Sigmoid colon (tissue), 7 donors: ENCODE results near the gene ACTN4. TPM values are rescaled to one million over a fixed set of nuclear protein-coding genes. Genes with fewer than 3 reads are reported as not detected.
A peak's percentile ranks its signal among the peaks of the same experiment; 100 is the strongest.

Experiments used
- DNase-seq: peaks from one replicate; pipeline ENCODE4 v3.0.0-alpha.2; 2019
- H3K27ac ChIP-seq, 4 donors: fragments of 200-600 bp; sonication (generic); one replicate each; pipeline ENCODE4 v1.5.1; 2016 to 2019; ENCODE audit warnings: mild to moderate bottlenecking in 1 of 4
- H3K27me3 ChIP-seq, 3 donors: fragments of 200-600 bp; sonication (generic); one replicate each; pipeline ENCODE4 v1.5.1; 2019; ENCODE audit warnings: mild to moderate bottlenecking in 1 of 3
- H3K36me3 ChIP-seq, 4 donors: fragments of 200-600 bp; sonication (generic); one replicate each; pipeline ENCODE4 v1.5.1; 2016 to 2019
- H3K4me1 ChIP-seq, 4 donors: fragments of 200-600 bp; sonication (generic); one replicate each; pipeline ENCODE4 v1.5.1; 2017 to 2019
- H3K4me3 ChIP-seq, 4 donors: fragments of 200-600 bp; sonication (generic); one replicate each; pipeline ENCODE4 v1.5.1; 2017 to 2019; ENCODE audit warnings: mild to moderate bottlenecking in 2 of 4, moderate library complexity in 1 of 4
- H3K9me3 ChIP-seq, 4 donors: fragments of 200-600 bp in 3 of 4; sonication (generic) in 3 of 4; one replicate each; pipeline versions ENCODE4 v1.5.1 to v1.6.1; 2013 to 2019
- EP300 ChIP-seq, 4 donors: sonication (generic); formaldehyde crosslinking; IDR thresholded peaks; one replicate each; pipeline ENCODE4 v1.6.1; 2017; ENCODE audit warnings: antibody characterized with exemption in 4 of 4
- POLR2A ChIP-seq, 2 donors: fragments of 450-650 bp; IDR thresholded peaks; one replicate each; pipeline ENCODE4 v1.6.1; 2016; ENCODE audit warnings: antibody characterized with exemption in 2 of 2, mild to moderate bottlenecking in 2 of 2, moderate library complexity in 2 of 2
- POLR2AphosphoS5 ChIP-seq, 4 donors: sonication (generic); formaldehyde crosslinking; IDR thresholded peaks; one replicate each; pipeline ENCODE4 v1.6.1; 2017; ENCODE audit warnings: antibody characterized with exemption in 4 of 4
- WGBS, 2 donors: extraction: QIAGEN DNeasy Blood & Tissue Kit; methylation state at CpG; one replicate each; pipeline ENCODE4 v1.1.7; 2013; 5-methylcytosine and 5-hydroxymethylcytosine counted together
- intact Hi-C: fragments of 100-400 bp; cut with DNase I; formaldehyde crosslinking; loops from one replicate; pipeline ENCODE4 v1.15.1; 2023
- polyA plus RNA-seq, 3 donors: library from polyadenylated mRNA; stranded (reverse); fragments of 200-250 nt; gene quantifications; one replicate each; pipeline ENCODE4 v1.2.3, GENCODE V29; 2013
- total RNA-seq, 4 donors: library from RNA; depleted of rRNA; stranded (reverse); fragments of >200 nt; gene quantifications; one replicate each; pipeline ENCODE4 v1.1.0, GENCODE V29; 2016
- TF ChIP-seq, protein P1 (sequence below), 4 experiments: fragments of 450-650 bp in 3 of 4; fragments of 200-600 bp in 1 of 4; IDR thresholded peaks; one replicate each; pipeline ENCODE4 v1.5.1; 2016 to 2019; ENCODE audit warnings: antibody characterized with exemption in 4 of 4, mild to moderate bottlenecking in 3 of 4, moderate library complexity in 2 of 4
- donor health status: healthy with polysubstance abuse.
- donor health status: Bipolar disorder and iron deficiency.
- donor health status: healthy.

Gene ACTN4
- total and polyA plus RNA-seq, 7 donors = 122 to 456 (median 176) TPM

DNA sequence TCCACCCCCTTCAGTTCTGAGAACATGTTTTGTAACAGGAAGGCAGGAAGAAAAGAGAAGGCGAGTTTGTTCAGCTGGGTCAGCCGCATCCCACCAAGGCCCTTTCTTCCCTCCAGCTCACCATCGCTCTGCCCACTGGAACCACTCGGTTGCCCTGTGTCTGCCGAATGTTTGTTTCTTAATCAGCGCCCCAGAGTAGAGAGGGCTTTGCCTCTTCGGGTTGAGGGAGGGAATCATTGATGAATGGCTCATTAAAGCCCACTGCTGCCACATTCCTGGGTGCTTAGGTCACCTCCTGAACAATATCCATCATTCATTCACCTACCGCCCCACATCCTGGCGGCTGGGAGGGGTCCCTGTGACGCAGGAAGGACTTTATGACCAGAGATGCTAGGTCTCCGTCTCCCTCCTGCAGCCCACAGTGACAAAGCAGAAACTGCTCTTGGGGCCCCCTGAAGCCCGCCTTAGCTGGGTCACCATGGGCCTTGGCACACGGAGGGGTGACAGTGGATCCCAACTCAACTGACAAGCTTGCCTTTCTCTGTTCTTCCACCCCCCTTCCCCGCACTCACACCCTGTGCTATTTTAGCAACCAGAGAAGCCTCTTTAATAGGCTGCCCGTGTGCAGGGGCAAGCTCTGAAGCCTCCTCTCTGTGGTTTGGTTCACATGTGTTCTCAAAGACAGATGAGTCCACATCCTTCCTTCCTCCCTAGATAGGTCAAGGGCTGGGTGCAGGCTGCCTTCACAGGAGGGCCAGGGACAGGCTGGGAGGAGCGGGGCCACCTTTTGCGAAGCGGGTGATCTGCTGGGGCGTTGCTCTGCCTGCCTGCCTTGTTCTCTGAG lies 46.2 kb downstream of the ACTN4 start:
- peaks cover 0 to 98% (median 93%) of the 10 kb centered on the region in 4 donors for H3K4me1 ChIP-seq
- intact Hi-C loops = loop anchor here (2.0 kb wide), 2 partner anchors 17 to 45 kb away; no protein-coding TSS in a partner anchor
- H3K27ac ChIP-seq = peak overlapping the region; percentile 91 to 97 (median 96)
- TF ChIP-seq, protein P1, sequence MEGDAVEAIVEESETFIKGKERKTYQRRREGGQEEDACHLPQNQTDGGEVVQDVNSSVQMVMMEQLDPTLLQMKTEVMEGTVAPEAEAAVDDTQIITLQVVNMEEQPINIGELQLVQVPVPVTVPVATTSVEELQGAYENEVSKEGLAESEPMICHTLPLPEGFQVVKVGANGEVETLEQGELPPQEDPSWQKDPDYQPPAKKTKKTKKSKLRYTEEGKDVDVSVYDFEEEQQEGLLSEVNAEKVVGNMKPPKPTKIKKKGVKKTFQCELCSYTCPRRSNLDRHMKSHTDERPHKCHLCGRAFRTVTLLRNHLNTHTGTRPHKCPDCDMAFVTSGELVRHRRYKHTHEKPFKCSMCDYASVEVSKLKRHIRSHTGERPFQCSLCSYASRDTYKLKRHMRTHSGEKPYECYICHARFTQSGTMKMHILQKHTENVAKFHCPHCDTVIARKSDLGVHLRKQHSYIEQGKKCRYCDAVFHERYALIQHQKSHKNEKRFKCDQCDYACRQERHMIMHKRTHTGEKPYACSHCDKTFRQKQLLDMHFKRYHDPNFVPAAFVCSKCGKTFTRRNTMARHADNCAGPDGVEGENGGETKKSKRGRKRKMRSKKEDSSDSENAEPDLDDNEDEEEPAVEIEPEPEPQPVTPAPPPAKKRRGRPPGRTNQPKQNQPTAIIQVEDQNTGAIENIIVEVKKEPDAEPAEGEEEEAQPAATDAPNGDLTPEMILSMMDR (IDR thresholded peaks at IDR 0.05) = no peak
- TF ChIP-seq POLR2AphosphoS5 (IDR thresholded peaks at IDR 0.05) = peak in 2 of 4 donors; percentile 42 to 43
- no peak for DNase-seq
- no peaks in the 10 kb centered on the region for H3K27me3 ChIP-seq
- peaks cover 0 to 8% (median 0%) of the 10 kb centered on the region in 4 donors for H3K36me3 ChIP-seq
- no peaks in the 10 kb centered on the region for H3K9me3 ChIP-seq
- WGBS, 2 donors = 45 to 68% methylated on average over 19 of the region's 19 CpGs
- no peak overlapping the region for H3K4me3 ChIP-seq

DNA sequence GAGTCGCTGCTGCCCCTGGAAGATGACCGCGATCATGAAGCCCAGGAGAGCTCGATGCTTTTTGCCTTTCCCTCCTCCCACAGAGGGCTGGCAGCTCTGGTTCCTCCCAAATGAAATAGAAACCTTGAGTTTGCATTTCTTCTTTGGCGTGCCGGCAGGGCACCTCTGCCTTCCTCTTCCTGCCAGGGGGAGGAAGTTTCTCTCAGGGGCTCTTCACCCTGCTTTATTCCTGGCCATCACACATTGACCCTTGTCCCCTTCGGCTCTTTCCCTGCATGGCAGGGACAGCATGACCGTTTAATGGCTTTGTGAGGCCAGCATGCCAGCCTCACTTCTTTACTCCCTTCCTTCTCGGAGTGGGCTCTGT lies 47.9 kb downstream of the ACTN4 start:
- Histone ChIP-seq H3K4me1 (peaks cover 0 to 98% (median 96%) of the 10 kb centered on the region in 4 donors), H3K4me3 (peak overlapping the region in 1 of 4 donors; percentile 8), H3K9me3 (no peaks in the 10 kb centered on the region), H3K27me3 (no peaks in the 10 kb centered on the region), H3K36me3 (peaks cover 0 to 9% (median 2%) of the 10 kb centered on the region in 4 donors), H3K27ac (peak overlapping the region; percentile 91 to 97 (median 96))
- WGBS, 2 donors = 42 to 47% methylated on average over 9 of the region's 9 CpGs
- TF ChIP-seq POLR2A (IDR thresholded peaks at IDR 0.05) = no peak
- no peak for DNase-seq
- intact Hi-C loops = loop anchor here (2.0 kb wide), 1 partner anchor 16 kb away; no protein-coding TSS in a partner anchor

DNA sequence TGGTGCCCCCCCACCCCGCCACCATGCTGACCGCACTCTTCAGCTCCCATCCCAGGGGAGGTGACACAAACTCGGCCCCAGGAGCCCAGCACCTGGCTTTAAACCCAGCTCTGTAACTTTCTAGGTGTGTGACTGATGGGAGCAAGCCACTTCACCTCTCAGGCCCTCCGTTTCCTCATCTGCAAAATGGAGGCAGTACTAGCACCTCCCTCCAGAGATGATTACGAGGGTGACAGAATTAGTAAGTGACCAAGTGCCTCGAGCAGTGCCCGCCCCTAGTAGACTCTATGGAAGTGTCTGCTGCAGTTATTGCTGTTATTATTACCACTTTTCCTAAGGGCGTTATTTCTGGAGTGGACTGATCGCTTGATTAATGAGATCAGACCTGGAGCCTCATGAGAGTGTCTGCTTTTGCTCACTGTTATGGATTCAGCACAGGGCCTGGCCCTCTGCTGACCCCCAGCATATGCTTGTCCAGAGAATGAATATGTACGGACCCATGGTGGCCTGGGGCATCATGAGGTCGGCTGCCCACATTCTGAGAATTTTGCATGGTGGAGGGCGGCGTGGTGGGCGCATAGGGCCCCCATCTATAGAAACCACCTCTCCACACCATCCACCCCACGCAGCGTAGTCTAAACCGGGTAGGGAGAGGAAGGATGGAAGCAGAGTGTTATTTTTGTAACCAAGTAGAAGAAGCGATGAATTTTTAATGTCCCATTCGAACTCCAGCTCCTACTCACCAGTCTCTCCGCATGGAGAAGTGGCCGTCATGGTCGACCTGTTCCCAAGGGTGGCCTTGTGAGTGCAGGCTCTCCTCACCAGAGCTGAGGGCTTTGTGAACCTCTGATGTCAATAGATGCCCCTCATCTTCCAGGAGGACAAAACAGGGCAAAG lies 48.6 kb downstream of the ACTN4 start:
- intact Hi-C loops = loop anchor here (2.0 kb wide), 1 partner anchor 15 kb away; no protein-coding TSS in a partner anchor
- Histone ChIP-seq H3K4me1 (peaks cover 0 to 100% (median 98%) of the 10 kb centered on the region in 4 donors), H3K36me3 (peaks cover 0 to 13% (median 10%) of the 10 kb centered on the region in 4 donors)

DNA sequence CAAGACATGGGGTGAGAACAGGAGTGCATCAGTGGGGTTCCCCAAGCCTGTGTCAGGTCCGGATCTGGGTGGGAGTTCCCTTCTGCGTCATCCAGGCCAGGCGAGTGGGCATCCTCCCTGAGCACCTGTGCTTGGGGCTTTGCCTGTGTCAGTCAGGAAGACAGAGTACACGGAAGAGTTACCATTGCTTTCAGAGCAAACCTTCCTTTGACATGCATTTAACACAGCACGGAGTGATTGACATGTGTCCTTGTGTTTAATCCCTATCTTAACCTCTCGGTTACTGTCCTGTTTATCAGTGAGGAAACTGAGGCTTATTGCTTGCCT lies 49.2 kb downstream of the ACTN4 start:
- TF ChIP-seq, protein P1 (IDR thresholded peaks at IDR 0.05) = no peak
- no peak for TF ChIP-seq POLR2AphosphoS5 (IDR thresholded peaks at IDR 0.05)
- TF ChIP-seq POLR2A (IDR thresholded peaks at IDR 0.05) = no peak
- TF ChIP-seq EP300 (IDR thresholded peaks at IDR 0.05) = no peak
- 90 to 94% methylated on average over 6 of the region's 6 CpGs for WGBS, 2 donors
- no peak for DNase-seq
- H3K4me1 ChIP-seq = peaks cover 0 to 100% (median 100%) of the 10 kb centered on the region in 4 donors
- no peaks in the 10 kb centered on the region for H3K9me3 ChIP-seq
- H3K4me3 ChIP-seq = no peak overlapping the region
- H3K27me3 ChIP-seq = no peaks in the 10 kb centered on the region
- peak overlapping the region; percentile 91 to 97 (median 96) for H3K27ac ChIP-seq
- H3K36me3 ChIP-seq = peaks cover 0 to 17% (median 15%) of the 10 kb centered on the region in 4 donors
- intact Hi-C loops = no loop called here

More for the DNA sequence above, 48.6 kb downstream of the ACTN4 start:
- H3K9me3 ChIP-seq = no peaks in the 10 kb centered on the region
- TF ChIP-seq POLR2AphosphoS5 (IDR thresholded peaks at IDR 0.05) = peak in 1 of 4 donors; percentile 37
- no peak for TF ChIP-seq POLR2A (IDR thresholded peaks at IDR 0.05)
- TF ChIP-seq, protein P1 (IDR thresholded peaks at IDR 0.05) = no peak
- DNase-seq = no peak
- WGBS, 2 donors = 87 to 89% methylated on average over 22 of the region's 22 CpGs
- H3K27me3 ChIP-seq = no peaks in the 10 kb centered on the region
- H3K4me3 ChIP-seq = no peak overlapping the region
- H3K27ac ChIP-seq = peak overlapping the region; percentile 91 to 97 (median 96)

DNA sequence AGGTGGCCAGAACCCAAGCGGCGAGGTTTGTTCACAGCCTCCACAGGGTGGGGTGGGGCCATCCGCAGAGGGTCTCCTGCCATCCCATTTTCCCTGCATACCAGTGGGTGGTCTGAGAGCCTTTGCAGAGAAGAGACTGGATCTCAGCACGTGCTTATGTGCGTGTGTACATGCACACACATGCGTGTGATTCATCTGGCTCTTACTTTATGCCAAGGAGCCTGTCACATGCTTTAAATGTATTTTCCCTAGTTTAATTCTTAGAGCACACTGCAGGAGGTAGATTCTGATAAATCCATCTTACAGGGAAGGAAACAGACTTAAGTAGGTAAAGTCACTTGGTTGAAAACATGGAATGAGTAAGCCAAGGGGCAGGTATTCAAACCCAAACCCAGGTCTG lies 49.7 kb downstream of the ACTN4 start:
- WGBS, 2 donors = 92% methylated on average over 6 of the region's 6 CpGs
- H3K9me3 ChIP-seq = no peaks in the 10 kb centered on the region
- intact Hi-C loops = no loop called here
- no peak overlapping the region for H3K4me3 ChIP-seq
- no peak for TF ChIP-seq EP300 (IDR thresholded peaks at IDR 0.05)
- peak in 1 of 4 donors; percentile 14 for TF ChIP-seq POLR2AphosphoS5 (IDR thresholded peaks at IDR 0.05)
- DNase-seq = no peak
- H3K36me3 ChIP-seq = peaks cover 0 to 21% (median 17%) of the 10 kb centered on the region in 4 donors
- H3K4me1 ChIP-seq = peaks cover 0 to 100% (median 100%) of the 10 kb centered on the region in 4 donors
- H3K27me3 ChIP-seq = no peaks in the 10 kb centered on the region
- H3K27ac ChIP-seq = peak overlapping the region; percentile 91 to 97 (median 96)
